Measurements from ENCODE around the gene PACS2.

Gene PACS2

GRCh38 chr14:105426416-105427130 is 112.0 kb downstream of the PACS2 start:
- no peak for FAIRE-seq

- no peak for FAIRE-seq
Observed at GRCh38 chr14:105427412-105427811, 112.9 kb downstream of the PACS2 start.

GRCh38 chr14:105427936-105428485 is 113.5 kb downstream of the PACS2 start:
- FAIRE-seq, result no peak

DNA sequence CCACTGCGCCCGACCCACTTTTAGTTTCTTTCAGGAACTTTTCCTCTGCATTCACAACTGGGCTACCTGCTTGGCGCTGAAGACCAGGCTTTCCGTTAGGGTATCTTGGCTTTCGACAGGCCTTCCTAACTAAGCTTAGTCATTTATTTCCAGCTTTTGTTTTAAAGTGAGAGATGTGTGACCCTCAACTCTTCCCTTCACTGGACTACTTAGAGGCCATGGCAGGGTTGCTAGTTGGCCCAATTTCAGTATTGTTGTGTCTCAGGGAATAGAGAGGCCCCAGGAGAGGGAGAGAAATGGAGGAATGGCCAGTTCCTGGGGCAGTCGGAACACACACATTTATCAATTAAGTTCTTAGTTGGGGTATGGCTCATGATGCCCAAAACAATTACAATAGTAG is 115.5 kb downstream of the PACS2 start:
- FAIRE-seq, result no peak

GRCh38 chr14:105430565-105430964 is 116.0 kb downstream of the PACS2 start:
- no peak for FAIRE-seq

- FAIRE-seq, result no peak
Observed at GRCh38 chr14:105431256-105431655, 116.7 kb downstream of the PACS2 start.

DNA sequence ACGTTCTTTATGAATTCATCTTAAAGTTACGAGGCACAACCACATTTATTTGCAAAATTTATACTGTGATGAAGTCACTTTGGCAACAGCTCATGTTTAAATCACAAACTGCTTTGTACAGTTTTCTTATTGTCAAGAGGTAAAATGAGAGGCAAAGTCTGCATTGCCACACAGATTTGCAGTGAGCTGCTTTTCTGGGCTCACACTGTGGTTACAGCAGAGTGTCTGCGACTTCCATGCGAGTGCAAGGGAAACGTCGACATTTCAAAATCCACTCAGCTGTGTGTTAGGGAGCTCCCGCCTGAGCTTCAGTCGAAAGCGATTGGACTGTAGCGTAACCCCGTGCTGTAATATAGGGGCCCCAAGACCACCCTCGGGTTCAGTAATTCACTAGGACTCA is 118.1 kb downstream of the PACS2 start:
- FAIRE-seq, result no peak

DNA sequence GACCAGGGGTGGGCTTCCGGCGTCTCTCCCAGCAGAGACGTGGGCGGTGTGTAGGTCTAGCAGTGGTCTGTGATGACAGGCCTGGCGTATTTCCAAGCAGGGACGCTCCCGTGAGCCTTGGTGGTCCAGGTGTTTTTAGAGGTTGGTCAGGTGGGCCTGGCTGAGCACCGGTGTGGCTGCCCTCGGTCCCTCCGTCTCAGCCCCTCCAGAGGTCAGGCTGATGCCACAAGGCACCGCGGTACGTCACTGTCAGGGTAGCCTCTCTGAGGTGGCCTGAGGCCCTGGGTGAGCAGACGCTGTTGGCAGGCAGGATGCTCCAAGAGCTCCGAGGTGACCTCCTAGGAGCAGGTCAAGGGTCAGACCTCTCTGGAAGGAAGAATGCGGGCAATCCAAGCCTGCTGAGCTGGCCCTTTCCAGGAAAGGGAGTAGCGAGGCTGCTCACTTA is 118.6 kb downstream of the PACS2 start:
- FAIRE-seq, result no peak

DNA sequence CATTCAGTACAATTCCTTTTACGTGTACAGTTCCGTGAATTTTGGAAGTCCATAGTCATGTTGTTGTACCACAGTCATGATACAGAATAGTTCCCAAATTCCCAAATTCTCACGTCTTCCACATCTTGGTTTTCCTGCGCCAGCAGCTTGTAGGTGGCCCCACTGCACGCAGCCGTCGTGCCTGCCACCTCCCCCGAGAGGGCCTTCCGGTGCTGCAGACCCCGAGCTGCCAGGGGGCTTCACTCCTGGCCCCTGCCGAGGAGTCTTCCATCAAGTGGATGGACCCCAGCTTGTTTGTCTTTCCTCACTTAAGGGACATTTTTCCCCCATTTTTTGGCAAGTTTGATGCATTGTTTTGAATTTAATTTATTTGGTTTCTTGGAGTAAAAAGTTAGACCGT is 121.9 kb downstream of the PACS2 start:
- FAIRE-seq, result no peak

GRCh38 chr14:105436891-105437722 is 122.6 kb downstream of the PACS2 start:
- FAIRE-seq, result no peak

DNA sequence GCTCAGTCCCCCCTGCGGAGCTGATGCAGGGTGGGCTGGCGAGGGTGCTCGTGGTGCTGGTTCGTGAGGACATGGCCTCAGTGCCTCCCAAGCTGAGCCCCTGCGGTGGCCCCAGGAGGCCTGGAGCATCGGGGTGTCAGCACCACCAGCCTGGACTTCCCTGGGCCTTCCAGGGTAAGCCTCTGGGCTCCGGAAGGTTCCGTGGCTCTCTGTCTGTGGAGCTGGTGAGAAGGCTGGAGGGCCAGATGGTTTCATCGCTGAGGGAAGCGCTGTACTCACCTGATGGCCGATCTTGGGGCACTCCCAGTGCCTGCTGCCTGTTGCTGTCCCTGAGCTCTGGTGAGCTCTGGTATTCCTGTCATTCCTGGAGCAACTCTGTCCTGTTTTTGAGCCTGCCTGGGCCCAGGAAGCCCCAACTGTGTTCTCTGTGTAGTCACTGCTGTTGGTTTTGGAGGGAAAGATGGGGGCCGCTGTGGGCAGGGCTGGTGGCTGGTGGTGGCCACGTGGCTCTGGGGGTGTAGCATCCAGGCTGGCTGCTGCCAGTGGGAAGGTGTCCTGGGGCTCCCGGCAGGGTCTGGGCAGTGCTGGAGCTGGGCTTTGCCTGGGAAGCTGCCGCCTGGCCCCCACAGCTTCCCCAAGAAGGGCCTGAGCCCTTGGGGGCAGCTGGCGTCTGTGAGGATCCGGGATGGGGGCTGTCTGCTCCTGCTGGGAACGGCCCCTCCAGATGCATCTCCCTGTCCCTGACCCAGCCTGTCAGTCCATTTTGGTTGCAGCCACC is 123.4 kb downstream of the PACS2 start:
- FAIRE-seq, result no peak

DNA sequence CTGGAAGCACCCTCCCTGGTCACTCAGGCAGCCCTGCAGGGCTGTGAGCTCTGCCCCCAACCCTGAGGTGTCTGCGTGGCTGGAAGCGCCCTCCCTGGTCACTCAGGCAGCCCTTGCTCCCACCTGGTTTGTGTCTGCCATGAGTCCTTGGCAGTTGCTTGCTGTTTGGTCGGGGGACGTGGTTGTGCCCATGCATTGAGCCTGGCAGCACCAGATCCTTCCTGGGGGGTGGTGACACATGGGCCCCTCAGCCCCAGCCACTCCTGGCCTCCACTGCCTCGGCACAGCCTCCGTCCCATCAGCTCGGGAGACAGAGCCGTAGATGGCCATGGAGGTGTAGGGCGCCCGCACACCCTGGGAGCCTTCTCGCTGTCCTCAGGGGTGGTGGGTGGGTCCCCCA is 124.6 kb downstream of the PACS2 start:
- FAIRE-seq, result no peak

DNA sequence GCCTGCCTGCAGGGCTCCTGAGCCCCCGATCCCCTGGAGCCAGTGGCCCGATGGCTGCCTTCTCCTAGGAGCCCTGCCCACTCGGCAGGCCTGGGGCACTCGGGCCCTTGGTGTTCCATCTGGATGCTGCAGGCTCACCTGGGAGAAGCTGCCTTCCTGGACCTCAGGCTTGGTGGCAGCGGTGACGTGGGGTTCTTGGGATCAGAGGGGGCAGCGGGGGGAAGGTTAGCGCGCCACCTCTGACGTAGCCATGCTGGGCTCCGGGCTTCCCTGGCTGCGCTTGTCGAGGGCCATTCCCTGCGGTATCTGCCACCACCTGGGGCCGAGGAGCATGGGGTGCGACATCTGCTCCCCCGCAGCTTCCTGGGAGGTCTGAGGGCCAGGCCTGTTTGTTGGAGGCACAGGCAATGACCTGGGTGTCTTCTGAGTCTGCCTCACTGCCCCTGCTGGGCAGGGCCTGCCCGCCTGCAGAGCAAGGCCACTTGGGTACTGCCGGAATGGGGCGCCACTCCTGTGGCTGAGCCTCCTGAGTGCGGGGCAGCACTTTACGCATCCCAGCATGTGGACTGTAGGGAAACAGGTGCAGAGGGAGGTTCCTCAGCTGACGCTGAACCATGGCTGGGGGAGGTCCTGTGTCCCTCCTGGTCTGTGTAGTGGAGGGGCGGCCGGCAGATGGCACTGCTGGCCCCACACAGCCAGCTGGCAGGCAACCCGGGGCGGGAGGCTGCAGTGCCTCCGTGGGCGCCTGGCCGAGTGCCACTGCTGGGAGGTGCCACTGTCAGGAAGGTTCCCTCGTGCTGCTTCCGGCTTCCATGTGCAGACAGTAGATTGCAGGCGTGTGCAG is 125.4 kb downstream of the PACS2 start:
- FAIRE-seq, result no peak

GRCh38 chr14:105440554-105440900 is 126.0 kb downstream of the PACS2 start:
- FAIRE-seq, result no peak

DNA sequence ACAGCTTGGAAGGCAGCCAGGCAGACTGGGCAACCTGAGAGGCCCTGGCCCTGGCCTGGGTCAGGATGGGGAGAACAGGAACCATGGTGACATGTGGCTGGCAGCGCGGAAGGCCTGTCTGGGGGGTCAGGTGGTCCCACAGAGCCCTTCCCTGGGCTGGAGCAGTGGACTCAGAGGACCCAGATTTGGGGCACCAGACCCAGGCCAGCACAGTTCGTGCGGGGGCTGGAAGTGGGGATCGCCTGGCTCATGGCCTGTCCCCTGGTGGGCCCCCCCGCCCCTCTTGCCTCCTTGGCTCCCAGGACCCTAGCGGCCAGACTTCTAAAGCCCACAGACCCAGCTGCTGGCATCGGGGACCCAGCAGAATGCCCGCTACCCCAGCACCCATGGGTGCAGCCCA is 126.4 kb downstream of the PACS2 start:
- FAIRE-seq, result no peak

GRCh38 chr14:105442125-105442524 is 127.6 kb downstream of the PACS2 start:
- FAIRE-seq, result no peak

GRCh38 chr14:105442834-105443233 is 128.3 kb downstream of the PACS2 start:
- no peak for FAIRE-seq

DNA sequence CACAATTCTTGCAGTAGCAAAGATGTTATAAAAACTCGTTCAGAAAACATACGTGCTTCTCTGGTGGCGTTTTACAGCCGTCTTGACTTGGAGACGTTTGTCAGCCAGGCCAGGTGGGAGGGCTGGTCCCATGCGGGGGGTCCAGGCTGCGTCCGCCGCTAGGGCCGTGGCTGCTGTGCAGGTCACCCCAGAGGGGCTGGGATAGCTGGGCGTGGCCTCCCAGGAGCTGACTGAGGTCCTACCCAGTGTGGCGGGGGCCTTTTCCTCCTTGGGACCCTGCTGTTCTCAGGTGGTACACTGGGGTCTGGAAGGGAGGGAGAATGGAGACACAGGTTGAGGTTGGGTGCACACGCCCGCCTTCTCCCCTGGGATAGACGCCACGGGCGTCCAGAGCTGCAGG is 130.3 kb downstream of the PACS2 start:
- no peak for FAIRE-seq

- no peak for FAIRE-seq
Observed at GRCh38 chr14:105445290-105445689, 130.7 kb downstream of the PACS2 start.

GRCh38 chr14:105445901-105446845 is 131.6 kb downstream of the PACS2 start:
- no peak for FAIRE-seq

- FAIRE-seq, result no peak
Observed at GRCh38 chr14:105446971-105447370, 132.4 kb downstream of the PACS2 start.
